Fibroblast of gingiva (primary cell): Measurements from ENCODE around the gene TRMO.

Source experiments
- DNase-seq: peaks from one replicate; pipeline ENCODE4 v3.0.0-alpha.2; 2011; ENCODE audit warnings: low read depth

Gene TRMO

GRCh38 chr9:97858393-97858713 is 63.9 kb downstream of the TRMO start:
- no peak for DNase-seq

- DNase-seq = no peak
Measured at GRCh38 chr9:97857606-97858392, 64.5 kb downstream of the TRMO start.

- DNase-seq = no peak
Measured at GRCh38 chr9:97856857-97857605, 65.3 kb downstream of the TRMO start.

GRCh38 chr9:97855899-97856298 is 66.4 kb downstream of the TRMO start:
- DNase-seq = no peak

GRCh38 chr9:97855486-97855875 is 66.8 kb downstream of the TRMO start:
- DNase-seq = no peak

GRCh38 chr9:97854696-97855485 is 67.4 kb downstream of the TRMO start:
- DNase-seq = no peak
